HPDE6-E6E7 (cell line): ENCODE data around the gene IGF1R.
A peak's percentile ranks its signal among the peaks of the same experiment; 100 is the strongest.

Experiments used
- DNase-seq: peaks from one replicate; pipeline ENCODE4 v3.0.0; 2011; ENCODE audit warnings: missing footprints; ENCODE audit errors: extremely low spot score

IGF1R gene

DNA sequence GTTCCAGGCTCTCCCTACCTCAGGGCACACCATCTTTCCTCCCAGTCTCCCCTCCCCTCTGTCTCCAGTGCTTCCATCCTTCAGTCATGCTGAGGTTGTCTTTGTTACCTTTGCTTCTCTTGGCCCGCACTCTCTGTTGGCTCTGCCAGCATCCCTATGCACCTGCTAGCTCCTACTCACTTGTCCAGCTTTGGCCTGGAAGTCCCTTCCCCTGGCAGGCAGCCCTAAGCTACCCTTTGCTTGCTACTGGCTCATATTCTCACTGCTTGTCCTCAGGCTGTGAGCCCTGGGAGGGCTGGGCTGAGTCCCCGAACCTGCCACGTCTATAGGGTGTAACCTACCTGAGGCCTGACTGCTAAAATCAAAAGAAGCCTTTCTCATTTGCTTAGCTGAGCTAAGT is 236.6 kb downstream of the IGF1R start:
- DNase-seq: no peak

DNA sequence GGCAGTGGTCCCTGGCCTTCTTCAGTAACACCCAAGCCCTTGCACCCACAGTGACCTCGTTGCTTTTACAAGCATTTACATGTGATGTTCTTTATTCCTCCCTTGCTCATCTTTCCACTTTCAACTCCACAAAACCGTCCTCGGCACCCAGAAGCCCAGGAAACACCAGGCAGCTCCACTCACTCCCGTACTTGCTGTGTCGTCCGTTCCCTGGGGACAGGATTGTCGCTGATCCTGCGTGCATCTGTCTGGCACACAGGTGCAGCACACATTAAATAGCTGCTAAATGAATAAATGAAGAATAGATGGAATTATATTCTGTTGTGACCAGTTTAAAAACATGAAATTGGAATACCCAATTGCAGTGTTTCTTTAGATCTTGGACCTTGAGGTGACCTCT is 239.6 kb downstream of the IGF1R start:
- DNase-seq: no peak

DNA sequence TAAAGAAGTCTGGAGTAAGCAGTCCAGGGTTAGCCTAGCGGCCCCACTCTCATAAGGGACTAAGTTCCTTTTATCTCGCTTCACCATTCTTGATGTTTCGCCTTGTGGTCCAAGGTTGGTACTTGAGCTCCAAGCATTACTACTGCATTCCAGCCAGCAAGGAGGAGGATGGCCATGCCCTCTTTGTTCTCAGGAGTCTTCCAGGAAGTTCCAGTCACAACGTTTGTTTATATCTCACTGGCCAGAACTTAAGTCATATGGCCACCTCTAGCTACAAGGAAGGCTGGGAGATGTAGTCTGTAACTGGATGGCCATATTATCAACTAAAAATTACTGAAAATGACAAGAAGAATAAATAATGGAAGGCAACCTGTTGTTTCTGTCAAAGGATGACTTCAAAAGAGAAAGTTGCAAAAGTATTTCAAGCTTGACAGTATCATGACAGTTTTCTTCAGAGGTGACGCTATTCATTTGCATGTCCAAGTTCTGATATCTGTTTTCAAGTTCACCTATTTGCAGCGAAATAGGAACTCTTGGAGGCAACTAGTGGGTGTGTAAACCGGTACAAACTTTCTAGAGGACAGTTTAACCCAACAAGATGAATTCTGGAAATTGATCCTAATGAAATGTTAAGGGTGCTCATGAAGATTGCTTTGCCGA is 240.6 kb downstream of the IGF1R start:
- no peak for DNase-seq

DNA sequence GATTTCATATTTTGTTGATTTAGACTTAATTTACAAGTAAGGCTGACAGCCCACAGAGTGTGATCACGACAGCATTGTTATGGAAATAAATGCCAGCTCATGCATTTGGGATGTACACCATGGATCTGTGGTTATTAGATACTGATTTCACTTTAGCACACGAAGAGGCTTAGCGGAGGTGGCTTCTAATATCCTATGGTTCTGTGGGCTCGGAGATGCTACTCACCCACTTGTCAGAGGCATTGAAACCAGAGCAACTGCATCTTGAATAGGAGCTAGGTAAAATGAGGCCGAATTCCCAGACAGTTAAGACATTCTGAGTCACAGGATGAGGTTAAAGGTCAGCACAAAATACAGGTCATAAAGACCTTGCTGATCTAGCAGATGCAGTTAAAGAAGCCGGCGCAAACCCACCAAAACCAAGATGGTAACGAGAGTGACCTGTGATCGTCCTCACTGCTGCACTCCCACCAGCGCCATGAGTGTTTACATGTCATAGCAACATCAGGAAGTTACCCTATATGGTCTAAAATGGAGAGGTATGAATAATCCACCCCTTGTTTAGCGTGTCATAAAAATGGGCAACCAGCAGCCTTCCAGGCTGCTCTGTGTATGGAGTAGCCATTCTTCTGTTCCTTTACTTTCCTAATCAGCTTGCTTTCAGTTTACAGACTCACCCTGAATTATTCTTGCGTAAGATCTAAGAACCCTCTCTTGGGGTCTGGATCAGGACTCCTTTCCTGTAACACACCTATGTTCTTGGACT is 241.8 kb downstream of the IGF1R start:
- DNase-seq: no peak

GRCh38 chr15:98891301-98891700 is 243.0 kb downstream of the IGF1R start:
- no peak for DNase-seq

DNA sequence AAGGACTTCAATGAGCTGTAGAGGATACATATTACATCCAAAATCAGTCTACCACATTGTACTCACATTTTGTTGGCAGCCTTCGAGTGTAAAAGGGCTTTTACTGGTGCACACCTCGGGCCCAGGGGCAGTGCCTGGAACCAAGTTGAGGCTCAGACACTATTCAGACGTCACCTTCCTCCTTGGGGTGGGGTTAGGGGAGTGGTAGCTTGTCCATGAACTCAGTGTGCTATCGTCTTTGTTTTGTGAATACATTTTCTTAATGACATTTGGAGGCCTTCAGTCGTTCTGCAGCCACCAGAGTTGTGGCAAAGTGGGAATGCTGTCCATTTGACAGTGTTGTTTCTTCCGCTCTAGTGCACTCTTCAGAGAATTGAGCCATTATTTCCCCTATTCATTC is 245.1 kb downstream of the IGF1R start:
- DNase-seq: no peak

GRCh38 chr15:98894312-98894711 is 246.0 kb downstream of the IGF1R start:
- DNase-seq: no peak

- peak; percentile 27 for DNase-seq
Measured at GRCh38 chr15:98896002-98896721, 247.8 kb downstream of the IGF1R start.

GRCh38 chr15:98896802-98897732 is 248.7 kb downstream of the IGF1R start:
- peak; percentile 96 for DNase-seq

GRCh38 chr15:98898122-98898521 is 249.8 kb downstream of the IGF1R start:
- DNase-seq: no peak

- no peak for DNase-seq
Measured at GRCh38 chr15:98899272-98900021, 251.1 kb downstream of the IGF1R start.

DNA sequence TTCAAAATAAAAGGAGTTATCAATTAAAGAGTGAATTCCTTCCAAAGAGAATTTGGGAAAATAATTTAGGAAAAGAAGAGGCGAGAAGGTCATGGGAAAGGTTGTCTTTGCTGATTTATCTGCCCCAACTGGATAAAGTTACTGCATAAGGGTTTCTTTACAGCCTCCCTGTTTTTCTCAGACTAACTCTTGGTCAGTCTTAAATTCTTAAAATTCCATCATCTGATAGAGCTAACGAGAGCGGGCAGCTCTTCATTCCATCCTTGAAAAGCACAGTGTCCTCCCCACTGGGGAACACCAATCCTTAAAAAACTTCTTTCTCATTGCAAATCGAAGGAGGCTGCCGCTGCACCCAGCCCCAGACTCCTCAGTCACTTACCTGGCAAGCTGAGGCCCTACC is 252.0 kb downstream of the IGF1R start:
- no peak for DNase-seq

DNA sequence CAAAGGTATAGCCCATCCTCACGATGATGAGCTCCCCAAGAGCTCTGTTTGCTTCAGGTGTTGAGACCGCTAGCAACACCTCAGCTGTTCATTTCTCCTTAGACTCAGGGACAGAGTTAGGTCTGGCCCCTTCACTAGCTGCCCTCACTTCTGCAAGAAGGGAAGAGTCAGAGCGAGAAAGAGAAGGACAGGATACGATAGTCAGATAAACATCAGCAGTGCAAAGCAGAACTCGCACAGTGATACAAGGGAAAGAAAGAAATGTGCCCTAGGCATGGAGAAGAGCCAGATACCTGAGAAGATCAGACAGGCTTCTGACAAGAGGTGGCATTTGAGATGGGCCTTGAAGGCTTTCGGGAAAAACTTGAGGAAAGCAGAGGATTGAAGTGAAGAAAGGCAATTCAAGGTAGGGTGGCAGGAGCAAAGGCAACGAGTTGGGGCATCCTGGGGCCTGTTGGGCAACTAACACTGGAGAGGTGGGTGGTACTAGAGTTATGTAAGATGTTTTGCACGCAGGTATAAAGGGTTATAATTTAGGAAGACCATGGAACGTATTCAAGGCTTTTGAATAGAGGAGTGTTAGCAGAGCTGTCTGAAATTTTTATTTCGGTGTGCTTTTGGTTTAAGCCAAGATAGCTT is 253.2 kb downstream of the IGF1R start:
- DNase-seq: no peak

- no peak for DNase-seq
Measured at GRCh38 chr15:98902931-98903330, 254.6 kb downstream of the IGF1R start.

- peak; percentile 60 for DNase-seq
Measured at GRCh38 chr15:98903377-98904018, 255.2 kb downstream of the IGF1R start.

GRCh38 chr15:98904544-98904943 is 256.2 kb downstream of the IGF1R start:
- peak; percentile 64 for DNase-seq

GRCh38 chr15:98905963-98906711 is 257.8 kb downstream of the IGF1R start:
- DNase-seq: peak; percentile 17

GRCh38 chr15:98906712-98907083 is 258.4 kb downstream of the IGF1R start:
- DNase-seq: no peak

- no peak for DNase-seq
Measured at GRCh38 chr15:98907927-98908471, 259.7 kb downstream of the IGF1R start.
